ENCODE results near the gene KCNE4.

Gene KCNE4

DNA sequence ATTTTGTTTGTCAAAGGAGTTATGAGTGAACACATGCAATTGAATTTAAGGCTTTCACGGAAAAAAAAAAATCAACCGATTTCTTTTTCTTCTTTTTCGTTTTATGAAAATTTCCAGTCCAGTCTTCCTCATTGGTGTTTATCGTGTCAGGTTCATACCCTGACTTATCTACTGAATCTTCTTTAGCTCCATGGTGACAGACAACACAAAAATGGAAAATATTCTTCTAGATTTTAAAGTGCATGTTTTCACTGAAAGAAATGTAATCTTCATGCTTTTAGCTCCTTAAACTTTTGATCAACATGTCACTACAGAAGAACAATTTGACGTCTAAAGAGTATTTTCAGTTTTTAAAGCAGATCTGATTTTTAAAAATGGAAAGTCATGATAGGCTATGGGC is 14.7 kb downstream of the KCNE4 start:
- TF ChIP-seq, protein P1, sequence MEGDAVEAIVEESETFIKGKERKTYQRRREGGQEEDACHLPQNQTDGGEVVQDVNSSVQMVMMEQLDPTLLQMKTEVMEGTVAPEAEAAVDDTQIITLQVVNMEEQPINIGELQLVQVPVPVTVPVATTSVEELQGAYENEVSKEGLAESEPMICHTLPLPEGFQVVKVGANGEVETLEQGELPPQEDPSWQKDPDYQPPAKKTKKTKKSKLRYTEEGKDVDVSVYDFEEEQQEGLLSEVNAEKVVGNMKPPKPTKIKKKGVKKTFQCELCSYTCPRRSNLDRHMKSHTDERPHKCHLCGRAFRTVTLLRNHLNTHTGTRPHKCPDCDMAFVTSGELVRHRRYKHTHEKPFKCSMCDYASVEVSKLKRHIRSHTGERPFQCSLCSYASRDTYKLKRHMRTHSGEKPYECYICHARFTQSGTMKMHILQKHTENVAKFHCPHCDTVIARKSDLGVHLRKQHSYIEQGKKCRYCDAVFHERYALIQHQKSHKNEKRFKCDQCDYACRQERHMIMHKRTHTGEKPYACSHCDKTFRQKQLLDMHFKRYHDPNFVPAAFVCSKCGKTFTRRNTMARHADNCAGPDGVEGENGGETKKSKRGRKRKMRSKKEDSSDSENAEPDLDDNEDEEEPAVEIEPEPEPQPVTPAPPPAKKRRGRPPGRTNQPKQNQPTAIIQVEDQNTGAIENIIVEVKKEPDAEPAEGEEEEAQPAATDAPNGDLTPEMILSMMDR (IDR thresholded peaks at IDR 0.05; ENCODE audit: low read depth, low read length, missing control alignments) = no peak
- no peak for DNase-seq (ENCODE audit: extremely low read depth, low read depth)
- H3K4me3 ChIP-seq (replicated peaks; ENCODE audit: low read depth, low read length) = no peak overlapping the region

DNA sequence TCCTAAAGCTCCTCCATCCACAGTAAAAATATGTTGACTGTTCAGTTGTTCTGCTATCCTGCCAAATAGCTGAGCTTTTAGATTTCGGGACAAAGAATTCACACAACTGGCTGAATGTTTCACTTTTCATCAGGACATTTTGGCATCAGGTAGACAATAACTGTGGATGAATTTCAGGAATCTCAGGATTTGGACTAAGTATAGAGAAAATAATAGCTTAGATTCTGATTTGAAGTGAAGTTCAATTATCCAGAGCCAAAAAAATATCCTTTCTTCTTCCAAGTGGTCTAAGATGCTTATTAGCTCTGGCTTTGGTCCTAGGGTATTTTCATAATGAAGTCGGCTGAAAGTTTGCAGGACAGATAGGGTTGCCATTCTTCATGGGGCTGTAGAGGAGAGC is 16.1 kb downstream of the KCNE4 start:
- no peak for DNase-seq (ENCODE audit: extremely low read depth, low read depth)
- TF ChIP-seq, protein P1 (IDR thresholded peaks at IDR 0.05; ENCODE audit: low read depth, low read length, missing control alignments) = no peak
- H3K4me3 ChIP-seq (replicated peaks; ENCODE audit: low read depth, low read length) = no peak overlapping the region

DNA sequence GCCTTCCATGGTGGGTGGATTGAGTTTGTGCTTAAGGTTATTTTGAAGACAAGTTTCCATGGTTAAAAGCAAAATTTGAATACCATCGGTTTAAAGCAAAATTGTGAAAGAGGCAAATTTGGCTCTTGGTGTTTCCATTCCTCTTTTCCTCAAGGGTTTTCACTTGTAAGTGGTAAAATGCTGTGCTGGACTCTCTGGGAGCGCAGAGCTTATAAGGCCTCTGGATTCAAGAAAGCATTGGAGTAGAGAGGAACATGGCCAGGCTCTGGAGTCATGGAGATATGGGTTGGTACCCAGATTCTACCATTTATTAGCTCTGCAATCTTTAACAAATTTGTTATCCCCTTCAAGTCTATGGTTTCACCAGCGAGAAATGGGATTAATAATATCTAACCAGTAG is 17.5 kb downstream of the KCNE4 start:
- no peak overlapping the region for H3K4me3 ChIP-seq (replicated peaks; ENCODE audit: low read depth, low read length)
- TF ChIP-seq, protein P1 (IDR thresholded peaks at IDR 0.05; ENCODE audit: low read depth, low read length, missing control alignments) = no peak

DNA sequence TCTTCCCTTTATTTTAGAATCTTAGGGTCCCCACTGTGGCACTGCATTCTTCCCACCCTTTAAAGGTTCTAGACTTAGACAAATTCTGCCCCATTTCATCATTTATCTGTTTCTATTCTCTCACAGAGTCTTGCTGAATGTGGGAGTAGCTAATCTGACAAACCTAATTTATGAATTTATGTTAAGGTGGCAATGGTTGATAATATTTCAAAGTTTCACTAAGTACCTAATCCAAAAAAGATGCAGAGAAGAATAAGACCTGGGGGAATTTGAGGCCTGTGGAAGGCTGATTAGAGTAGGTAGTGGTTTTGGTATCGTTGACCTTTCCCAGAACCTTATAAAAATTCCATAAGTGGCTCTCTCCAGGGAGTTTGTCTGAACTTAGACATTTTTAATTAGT is 18.0 kb downstream of the KCNE4 start:
- H3K4me3 ChIP-seq (replicated peaks; ENCODE audit: low read depth, low read length) = no peak overlapping the region
- DNase-seq (ENCODE audit: extremely low read depth, low read depth) = no peak
- TF ChIP-seq, protein P1 (IDR thresholded peaks at IDR 0.05; ENCODE audit: low read depth, low read length, missing control alignments) = no peak

More for the DNA sequence above, 17.5 kb downstream of the KCNE4 start:
- DNase-seq (ENCODE audit: extremely low read depth, low read depth) = no peak

DNA sequence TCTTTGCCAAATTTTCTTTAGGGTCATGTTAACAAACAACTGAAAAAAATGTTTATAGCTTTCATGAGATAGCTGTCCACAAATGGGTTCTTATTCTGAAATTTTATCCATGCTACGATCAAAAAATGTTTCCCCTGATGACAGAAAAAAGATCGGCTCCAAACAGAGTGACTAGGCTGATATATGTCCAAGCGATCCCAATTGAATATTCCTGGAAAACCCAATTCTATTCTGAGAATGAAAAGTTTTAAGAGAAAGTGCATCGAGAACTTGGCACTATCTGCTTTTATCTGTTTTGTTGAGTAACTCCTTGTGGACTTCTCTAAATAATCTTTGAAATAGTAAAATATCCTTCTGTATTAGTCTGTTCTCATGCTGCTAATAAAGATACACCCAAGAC is 19.1 kb downstream of the KCNE4 start:
- no peak for DNase-seq (ENCODE audit: extremely low read depth, low read depth)
- no peak overlapping the region for H3K4me3 ChIP-seq (replicated peaks; ENCODE audit: low read depth, low read length)
- TF ChIP-seq, protein P1 (IDR thresholded peaks at IDR 0.05; ENCODE audit: low read depth, low read length, missing control alignments) = no peak

- no peak overlapping the region for H3K4me3 ChIP-seq (replicated peaks; ENCODE audit: low read depth, low read length)
- no peak for DNase-seq (ENCODE audit: extremely low read depth, low read depth)
- TF ChIP-seq, protein P1 (IDR thresholded peaks at IDR 0.05; ENCODE audit: low read depth, low read length, missing control alignments) = no peak
These were observed 20.8 kb downstream of the KCNE4 start for GRCh38 chr2:223072826-223073225.
